ENCODE data around the gene CLNK. TPM values are rescaled to one million over a fixed set of nuclear protein-coding genes. Genes with fewer than 3 reads are reported as not detected.

Gene CLNK
- total RNA-seq, 1 experiment from 2014 or later: not detected

GRCh38 chr4:10470505-10470904 lies 214.1 kb downstream of the CLNK start:
- Histone ChIP-seq H2BK20ac (ENCODE audit: low read depth, low read length, poor library complexity, severe bottlenecking) (no peak overlapping the region), H3K4ac (ENCODE audit: low read depth, low read length) (no peak overlapping the region), H3K9ac (ENCODE audit: extremely low read depth, insufficient read length, low read length) (no peak overlapping the region), H3K56ac (ENCODE audit: insufficient read length, low read depth, low read length) (no peak overlapping the region), H3K18ac (ENCODE audit: insufficient read length, low read depth, low read length) (no peak overlapping the region), H3K4me1 (ENCODE audit: insufficient read depth, low read length) (no peaks in the 10 kb centered on the region), H4K8ac (replicated peaks; ENCODE audit: insufficient read length, low read depth, low read length) (no peak overlapping the region), H3K23ac (ENCODE audit: insufficient read length, low read depth, low read length) (no peak overlapping the region), H2BK5ac (ENCODE audit: insufficient read length, low read length) (no peak overlapping the region), H3K27me3 (ENCODE audit: insufficient read depth, low read length) (no peaks in the 10 kb centered on the region), H4K91ac (ENCODE audit: insufficient read length, low read depth, low read length) (no peak overlapping the region), H3K79me2 (ENCODE audit: insufficient read depth, low read length) (no peaks in the 10 kb centered on the region), H2BK12ac (ENCODE audit: insufficient read length, low read depth, low read length) (no peak overlapping the region), H4K20me1 (ENCODE audit: control insufficient read depth, insufficient read depth, insufficient read length) (no peaks in the 10 kb centered on the region), H3K4me2 (ENCODE audit: insufficient read depth, insufficient read length, low read length) (no peak overlapping the region), H3K79me1 (ENCODE audit: insufficient read depth, low read depth, low read length, poor library complexity, severe bottlenecking) (no peaks in the 10 kb centered on the region), H3K14ac (ENCODE audit: insufficient read depth, low read length) (no peak overlapping the region), H3T11ph (ENCODE audit: low read length) (no peak overlapping the region), H4K5ac (ENCODE audit: insufficient read length, low read depth, low read length) (no peak overlapping the region), H2AFZ (ENCODE audit: low read length) (no peak overlapping the region), H3K9me3 (ENCODE audit: control insufficient read depth, low read depth, low read length) (no peaks in the 10 kb centered on the region), H2AK5ac (ENCODE audit: insufficient read length, low read length) (no peak overlapping the region), H2BK15ac (ENCODE audit: low read depth, low read length) (no peak overlapping the region), H2BK120ac (ENCODE audit: low read depth, low read length, poor library complexity, severe bottlenecking) (no peak overlapping the region), H3K27ac (ENCODE audit: insufficient read length, low read depth, low read length) (no peak overlapping the region), H3K23me2 (ENCODE audit: insufficient read length, low read depth, low read length, poor library complexity, severe bottlenecking) (no peaks in the 10 kb centered on the region)
- Mint-ChIP-seq H3K27me3 (ENCODE audit: low read depth) (peaks cover 18% of the 10 kb centered on the region), H3K4me3 (no peak overlapping the region), H3K36me3 (ENCODE audit: insufficient read depth in 1 of 3, low read depth in 3 of 3) (no peaks in the 10 kb centered on the region), H3K4me1 (no peaks in the 10 kb centered on the region), H3K27ac (no peak overlapping the region), H3K9me3 (no peaks in the 10 kb centered on the region)
- DNase-seq: no peak
- TF ChIP-seq CTCF (conservative IDR thresholded peaks at IDR 0.05): no peak
- WGBS (ENCODE audit: extremely low coverage, insufficient read length, low lambda C conversion rate): no CpG with 5 or more reads among the region's 5 CpGs

Data from H9 (cell line).